ENCODE measurements around the gene GEMIN4.
"Not testable (repeated sequence)": the region's sequence is repeated elsewhere in the genome, so short reads cannot be mapped to it uniquely, and the experiment has no call there.

GEMIN4 gene

DNA sequence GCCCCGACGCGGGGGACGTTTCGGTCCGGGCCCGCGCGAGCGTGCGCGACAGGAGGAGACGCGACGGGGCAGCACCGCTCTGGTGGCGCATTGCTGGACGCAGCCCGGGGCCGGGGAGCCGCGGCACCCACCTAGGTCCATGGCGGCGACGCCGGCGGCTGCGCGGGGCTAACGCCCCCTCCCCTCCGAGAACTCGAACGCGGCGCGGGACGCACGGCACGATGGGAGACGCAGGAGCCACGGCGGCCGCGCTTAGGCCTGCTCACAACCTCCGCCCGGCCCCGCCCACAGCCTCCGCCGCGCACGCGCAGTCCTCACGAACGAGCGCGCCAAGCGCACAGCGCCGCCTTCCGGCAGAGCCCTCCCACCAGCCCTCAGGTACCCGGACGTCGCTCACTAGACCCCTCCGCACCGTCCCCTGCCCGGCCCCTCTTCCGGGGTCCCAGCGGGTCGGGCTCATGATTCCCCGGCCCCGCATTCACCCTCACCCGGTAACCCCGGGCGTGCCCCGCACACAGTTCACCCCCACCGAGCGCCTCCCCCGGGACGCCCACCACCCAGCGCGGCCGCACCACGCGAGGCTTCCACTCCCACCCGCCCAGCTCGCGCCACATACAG is at the start of gene GEMIN4:
Gene GEMIN4, minus strand, starts transcription at position 263 of the 618 bp plus-strand sequence. Its CDS starts 122 bp downstream, at position 141.
- peak within 1 kb of the TSS; percentile 51 to 95 (median 87) for H3K27ac ChIP-seq
- H3K4me3 ChIP-seq: peak within 1 kb of the TSS; percentile 65 to 95 (median 92)

- H3K4me3 ChIP-seq: no peak overlapping the region
- no peak overlapping the region for H3K27ac ChIP-seq
Measured at GRCh38 chr17:801660-802059, 49.6 kb upstream of the GEMIN4 start.

GRCh38 chr17:800446-801242 is 48.6 kb upstream of the GEMIN4 start:
- H3K27ac ChIP-seq: no peak overlapping the region
- no peak overlapping the region for H3K4me3 ChIP-seq

- Histone ChIP-seq H3K4me3 (no peak overlapping the region), H3K27ac (no peak overlapping the region)
Measured at GRCh38 chr17:799261-799660, 47.2 kb upstream of the GEMIN4 start.

- H3K27ac ChIP-seq: peak overlapping the region in 1 of 21 experiments; percentile 10
- H3K4me3 ChIP-seq: no peak overlapping the region
Measured at GRCh38 chr17:798246-798645, 46.2 kb upstream of the GEMIN4 start.

- peak overlapping the region in 6 of 21 experiments; percentile 10 to 63 (median 46) for H3K27ac ChIP-seq
- no peak overlapping the region for H3K4me3 ChIP-seq
Measured at GRCh38 chr17:797236-797840, 45.3 kb upstream of the GEMIN4 start.

GRCh38 chr17:796609-797008 is 44.5 kb upstream of the GEMIN4 start:
- Histone ChIP-seq H3K4me3 (no peak overlapping the region), H3K27ac (peak overlapping the region in 3 of 21 experiments; percentile 43 to 63 (median 56))

DNA sequence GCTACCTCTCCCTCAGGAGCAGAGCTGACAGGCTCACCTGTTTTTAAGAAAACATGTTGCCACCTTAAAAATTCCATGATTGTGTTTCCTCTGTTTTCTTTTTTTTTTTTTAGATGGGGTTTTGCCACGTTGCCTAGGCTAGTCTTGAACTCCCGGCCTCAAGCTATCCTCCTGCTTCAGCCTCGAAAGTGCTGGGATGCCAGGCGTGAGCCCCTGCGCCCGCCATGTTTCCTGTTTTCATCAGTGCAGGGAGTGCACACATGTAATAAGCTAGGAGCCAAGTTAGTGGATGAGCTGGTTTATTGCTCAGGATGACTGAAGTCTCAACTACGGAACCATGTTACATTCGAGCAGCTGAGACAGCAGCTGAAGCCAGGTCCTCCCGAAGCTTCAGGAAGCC is 43.7 kb upstream of the GEMIN4 start:
- H3K27ac ChIP-seq: peak overlapping the region in 7 of 21 experiments; percentile 38 to 70 (median 50)
- H3K4me3 ChIP-seq: no peak overlapping the region

- peak overlapping the region in 3 of 7 experiments; percentile 4 to 13 (median 13) for H3K4me3 ChIP-seq
- H3K27ac ChIP-seq: peak overlapping the region in 11 of 21 experiments; percentile 1 to 70 (median 41)
Measured at GRCh38 chr17:795276-795675, 43.2 kb upstream of the GEMIN4 start.

DNA sequence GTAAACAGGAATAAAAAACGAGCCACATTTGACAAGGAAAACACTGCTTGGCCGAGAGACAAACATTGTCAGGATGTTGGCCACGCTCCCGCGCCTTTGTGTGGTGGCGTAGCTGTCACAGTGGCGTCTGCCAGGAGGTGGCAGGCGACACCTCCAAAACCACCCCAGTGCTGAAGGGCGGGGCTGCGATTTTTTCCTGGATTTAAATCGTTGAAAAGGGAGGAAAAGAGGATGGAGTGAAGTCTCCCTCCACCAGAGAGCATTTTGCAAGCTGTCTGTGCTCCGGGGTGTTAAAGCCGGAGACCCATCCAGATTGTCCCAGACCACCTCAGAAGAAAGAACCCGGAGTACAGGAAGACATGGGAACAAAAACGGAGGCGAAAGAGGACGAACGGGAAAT is 42.8 kb upstream of the GEMIN4 start:
- Histone ChIP-seq H3K4me3 (peak overlapping the region in 3 of 7 experiments; percentile 4 to 13 (median 13)), H3K27ac (peak overlapping the region in 12 of 21 experiments; percentile 1 to 70 (median 40))

- H3K27ac ChIP-seq: peak overlapping the region in 2 of 21 experiments; percentile 9 to 14
- H3K4me3 ChIP-seq: no peak overlapping the region
Measured at GRCh38 chr17:792277-792676, 40.2 kb upstream of the GEMIN4 start.

DNA sequence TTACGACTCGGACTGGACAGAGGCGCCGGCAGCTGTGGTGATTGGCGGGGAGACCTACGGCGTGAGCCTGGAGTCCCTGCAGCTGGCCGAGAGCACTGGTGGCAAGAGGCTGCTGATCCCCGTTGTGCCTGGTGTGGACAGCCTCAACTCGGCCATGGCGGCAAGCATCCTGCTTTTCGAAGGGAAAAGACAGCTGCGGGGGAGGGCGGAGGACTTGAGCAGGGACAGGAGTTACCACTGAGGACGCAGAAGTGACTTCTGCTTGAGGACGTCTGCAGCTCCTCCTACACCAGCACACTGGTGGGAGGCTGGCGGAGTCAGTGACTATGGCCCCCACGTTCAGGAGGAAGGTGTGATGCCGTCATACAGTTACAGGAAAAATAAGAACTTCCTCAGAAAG is 39.8 kb upstream of the GEMIN4 start:
- H3K4me3 ChIP-seq: no peak overlapping the region
- peak overlapping the region in 1 of 21 experiments; percentile 9 for H3K27ac ChIP-seq

DNA sequence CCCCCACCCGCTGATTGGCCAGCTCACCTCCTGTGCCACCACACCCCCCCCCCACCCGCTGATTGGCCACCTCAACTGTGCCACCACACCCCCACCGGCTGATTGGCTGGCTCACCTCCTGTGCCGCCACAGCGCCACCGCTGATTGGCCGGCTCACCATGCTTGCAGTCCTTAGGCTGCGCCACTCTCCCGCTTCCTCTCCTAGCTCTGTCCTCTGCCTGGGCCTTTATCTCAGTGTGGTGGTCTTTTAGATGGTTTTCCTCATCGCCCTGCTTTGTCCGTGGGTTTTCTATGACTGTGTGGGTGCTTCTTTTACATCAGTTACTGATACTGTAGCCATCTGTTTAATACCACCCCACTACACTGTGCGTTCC is 38.8 kb upstream of the GEMIN4 start:
- H3K4me3 ChIP-seq: not testable (repeated sequence)
- H3K27ac ChIP-seq: peak overlapping the region in 2 of 21 experiments; percentile 1 to 42

DNA sequence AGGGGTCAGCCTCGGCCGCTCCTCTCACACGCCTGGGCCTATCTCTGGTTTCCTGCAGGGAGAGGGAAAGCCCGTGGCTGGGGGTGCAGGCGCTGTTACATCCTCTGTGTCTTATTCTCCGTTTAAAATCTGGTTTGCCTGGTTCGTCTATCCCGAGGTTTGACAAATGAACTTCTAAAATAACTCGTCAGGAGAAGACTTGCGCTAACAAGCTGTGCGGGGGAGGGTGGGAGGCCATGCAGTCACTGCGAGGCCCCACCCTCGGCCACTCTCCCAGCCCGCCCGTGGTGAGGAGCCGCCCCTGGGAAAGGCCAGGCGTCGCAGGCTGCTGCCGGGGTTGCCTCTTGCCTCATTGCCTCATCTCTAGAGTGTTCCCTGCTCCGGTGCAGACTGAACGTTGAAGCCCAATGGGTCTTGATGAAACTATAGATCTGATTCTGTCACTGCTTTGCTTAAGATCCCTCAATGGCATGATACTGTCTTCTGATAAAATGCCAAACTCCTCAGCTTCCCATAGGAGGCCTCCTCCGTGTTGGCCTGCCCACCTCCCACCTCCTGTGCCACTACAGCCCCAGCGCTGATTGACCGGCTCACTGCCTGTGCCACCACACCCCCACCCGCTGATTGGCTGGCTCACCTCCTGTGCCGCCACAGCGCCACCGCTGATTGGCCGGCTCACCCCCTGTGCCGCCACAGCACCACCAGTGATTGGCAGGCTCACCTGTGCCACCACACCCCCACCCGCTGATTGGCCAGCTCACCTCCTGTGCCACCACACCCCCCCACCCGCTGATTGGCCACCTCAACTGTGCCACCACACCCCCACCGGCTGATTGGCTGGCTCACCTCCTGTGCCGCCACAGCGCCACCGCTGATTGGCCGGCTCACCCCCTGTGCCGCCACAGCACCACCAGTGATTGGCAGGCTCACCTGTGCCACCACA is 38.1 kb upstream of the GEMIN4 start:
- H3K4me3 ChIP-seq: peak overlapping the region in 1 of 7 experiments; percentile 1
- H3K27ac ChIP-seq: peak overlapping the region in 17 of 21 experiments; percentile 2 to 78 (median 69)

DNA sequence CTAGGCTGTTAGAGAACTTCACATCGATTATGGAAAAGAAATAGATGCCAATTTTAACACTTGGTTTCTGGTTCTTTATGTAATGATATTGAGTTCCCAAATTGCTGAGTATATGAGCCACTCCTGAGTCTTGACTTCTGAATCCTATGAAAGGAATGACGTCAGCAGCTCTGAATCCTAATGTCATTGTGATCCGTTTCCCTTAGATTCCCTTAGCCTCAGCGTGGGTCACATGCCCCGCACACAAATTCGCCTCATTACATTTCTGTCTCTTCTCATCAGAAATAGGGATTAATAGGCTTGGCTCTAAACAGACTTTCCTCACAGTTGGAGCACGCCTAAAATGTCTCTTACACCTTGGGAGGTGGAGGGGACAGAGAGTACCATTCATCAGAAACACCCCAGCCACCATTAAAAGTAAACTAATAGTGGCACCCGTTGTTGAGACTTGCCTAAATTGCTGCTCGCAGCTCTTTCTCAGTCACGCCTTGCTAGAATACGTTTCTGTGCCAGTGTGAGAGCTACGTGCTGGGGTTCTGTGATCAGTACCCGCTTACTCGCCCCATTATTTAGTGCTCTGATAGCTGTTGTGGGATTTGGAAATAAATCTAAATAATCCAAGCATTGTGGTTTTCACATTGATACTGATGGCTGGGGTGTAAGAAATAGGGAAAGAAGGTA is 37.2 kb upstream of the GEMIN4 start:
- H3K27ac ChIP-seq: peak overlapping the region in 18 of 21 experiments; percentile 1 to 78 (median 68)

DNA sequence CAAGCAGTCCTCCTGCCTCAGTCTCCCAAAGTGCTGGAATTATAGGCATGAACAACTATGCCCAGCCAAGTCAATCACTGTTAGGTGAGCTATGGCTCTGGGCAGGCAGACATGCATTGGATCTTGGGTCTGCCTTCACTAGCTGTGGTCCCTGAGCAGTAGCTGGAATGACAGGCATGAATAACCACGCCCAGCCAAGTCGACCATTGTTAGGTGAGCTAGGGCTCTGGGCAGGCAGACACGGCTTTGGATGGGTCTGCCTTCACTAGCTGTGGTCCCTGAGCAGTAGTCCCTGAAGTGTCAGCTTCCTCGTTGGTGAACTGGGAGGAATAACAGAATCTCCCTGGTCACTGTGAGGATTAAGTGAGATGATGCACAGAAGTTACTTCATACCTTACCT is 36.5 kb upstream of the GEMIN4 start:
- no peak overlapping the region for H3K4me3 ChIP-seq
- H3K27ac ChIP-seq: peak overlapping the region in 10 of 21 experiments; percentile 16 to 77 (median 68)

More for the DNA sequence above, 37.2 kb upstream of the GEMIN4 start:
- H3K4me3 ChIP-seq: peak overlapping the region in 1 of 7 experiments; percentile 1

DNA sequence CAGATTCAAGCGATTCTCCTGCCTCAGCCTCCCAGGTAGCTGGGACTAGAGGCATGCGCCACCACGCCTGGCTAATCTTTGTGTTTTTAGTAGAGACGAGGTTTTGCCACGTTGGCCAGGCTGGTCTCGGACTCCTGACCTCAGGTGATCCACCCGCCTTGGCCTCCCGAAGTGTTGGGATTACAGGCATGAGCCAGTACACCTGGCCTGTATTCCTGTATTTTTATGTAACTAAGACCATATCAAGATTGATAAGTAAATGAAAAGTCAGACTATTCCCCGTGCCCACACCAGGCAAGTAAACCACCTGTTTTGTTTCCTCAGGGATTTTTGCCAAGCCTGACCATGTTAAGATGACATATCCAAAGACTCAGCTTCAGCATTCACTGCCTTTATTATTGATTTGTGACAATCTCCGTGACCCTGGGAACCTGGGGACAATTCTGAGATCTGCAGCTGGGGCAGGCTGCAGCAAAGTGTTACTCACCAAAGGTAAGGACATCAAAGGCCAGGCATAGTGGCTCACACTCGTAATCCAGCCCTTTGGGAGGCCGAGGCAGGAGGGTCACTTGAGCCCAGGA is 35.7 kb upstream of the GEMIN4 start:
- H3K4me3 ChIP-seq: no peak overlapping the region
- H3K27ac ChIP-seq: peak overlapping the region in 2 of 21 experiments; percentile 67 to 77

DNA sequence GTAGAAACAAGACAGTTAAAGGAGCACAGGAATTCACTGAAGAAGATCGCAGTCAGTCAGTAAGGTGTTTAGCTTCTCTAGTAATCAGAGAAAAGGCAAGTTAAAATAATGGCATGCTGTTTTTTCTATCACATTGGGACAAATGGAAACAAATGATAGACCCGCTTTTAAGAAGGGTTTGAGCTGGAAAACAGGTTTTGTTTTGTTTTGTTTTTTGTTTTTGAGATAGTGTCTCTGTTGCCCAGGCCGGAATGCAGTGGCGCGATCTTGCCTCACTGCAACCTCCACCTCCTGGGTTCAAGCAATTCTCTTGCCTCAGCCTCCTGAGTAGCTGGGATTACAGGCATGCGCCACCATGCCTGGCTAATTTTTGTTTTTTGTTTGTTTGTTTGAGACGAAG is 33.8 kb upstream of the GEMIN4 start:
- H3K27ac ChIP-seq, H3K4me3 ChIP-seq: not testable (repeated sequence)
